GM18907 (cell line): ENCODE data around the gene CALY.
"Not testable (repeated sequence)": the region's sequence is repeated elsewhere in the genome, so short reads cannot be mapped to it uniquely, and the experiment has no call there.

Source experiments
- ATAC-seq: cut with Tn5 transposase; IDR thresholded peaks from one replicate; pipeline ENCODE4 v1.9.1; 2021; ENCODE audit warnings: mild to moderate bottlenecking, moderate library complexity; ENCODE audit not compliant: unreplicated experiment

CALY gene

GRCh38 chr10:133367461-133367860 is 30.8 kb upstream of the CALY start:
- ATAC-seq = not testable (repeated sequence)

GRCh38 chr10:133366751-133367150 is 30.1 kb upstream of the CALY start:
- ATAC-seq = no peak

GRCh38 chr10:133366130-133366478 is 29.4 kb upstream of the CALY start:
- ATAC-seq = no peak

GRCh38 chr10:133365461-133366129 is 28.9 kb upstream of the CALY start:
- ATAC-seq = no peak

GRCh38 chr10:133364645-133365431 is 28.1 kb upstream of the CALY start:
- ATAC-seq = no peak

- no peak for ATAC-seq
Observed at GRCh38 chr10:133362846-133363245, 26.1 kb upstream of the CALY start.

- ATAC-seq = no peak
Observed at GRCh38 chr10:133361773-133362441, 25.2 kb upstream of the CALY start.

- no peak for ATAC-seq
Observed at GRCh38 chr10:133361227-133361626, 24.5 kb upstream of the CALY start.

GRCh38 chr10:133359972-133360610 is 23.4 kb upstream of the CALY start:
- no peak for ATAC-seq

GRCh38 chr10:133359554-133359971 is 22.9 kb upstream of the CALY start:
- no peak for ATAC-seq

- ATAC-seq = no peak
Observed at GRCh38 chr10:133358925-133359310, 22.2 kb upstream of the CALY start.

GRCh38 chr10:133358162-133358924 is 21.6 kb upstream of the CALY start:
- no peak for ATAC-seq

- peak; percentile 59 for ATAC-seq
Observed at GRCh38 chr10:133357285-133358161, 20.8 kb upstream of the CALY start, which contains the start of gene FUOM. Gene FUOM, minus strand, starts transcription at chr10:133358019. Its CDS starts 12 bp downstream, at chr10:133358007.

- ATAC-seq = no peak
Observed at GRCh38 chr10:133356549-133357284, 20.0 kb upstream of the CALY start.

- ATAC-seq = no peak
Observed at GRCh38 chr10:133355991-133356390, 19.3 kb upstream of the CALY start.

- no peak for ATAC-seq
Observed at GRCh38 chr10:133355266-133355665, 18.6 kb upstream of the CALY start.

GRCh38 chr10:133354672-133355240 is 18.1 kb upstream of the CALY start:
- no peak for ATAC-seq

- no peak for ATAC-seq
Observed at GRCh38 chr10:133353988-133354605, 17.4 kb upstream of the CALY start.
